AG04450 (cell line): ENCODE results near the gene FAM168A. TPM values are rescaled to one million over a fixed set of nuclear protein-coding genes. Genes with fewer than 3 reads are reported as not detected.
"Not testable (repeated sequence)": the region's sequence is repeated elsewhere in the genome, so short reads cannot be mapped to it uniquely, and the experiment has no call there.

Experiments used
- CTCF ChIA-PET: fragments of 300-600, 350-600 bp; formaldehyde crosslinking; extraction: SDS; loops from one replicate; lab custom pipeline; 2022; ENCODE audit warnings: antibody characterized with exemption, inconsistent platforms; lab: Charles Lee
- POLR2A ChIA-PET: fragments of 350-600 bp; formaldehyde crosslinking; extraction: SDS; loops from one replicate; lab custom pipeline; 2021; ENCODE audit warnings: antibody characterized with exemption, inconsistent platforms; lab: Yijun Ruan, JAX
- DNase-seq: peaks from one replicate; pipeline ENCODE4 v3.0.0-alpha.2; 2011; ENCODE audit warnings: low read depth, low spot score
- H3K27ac ChIP-seq: one replicate; pipeline ENCODE4 v1.5.1; 2012; ENCODE audit warnings: low read depth, low read length, control low read depth
- H3K27me3 ChIP-seq: one replicate; pipeline ENCODE4 v1.6.0; 2012; ENCODE audit warnings: low read length; ENCODE audit not compliant: control insufficient read depth, insufficient read depth
- H3K4me3 ChIP-seq: 2 replicates; pipeline ENCODE4 v1.5.1; 2011; ENCODE audit warnings: mild to moderate bottlenecking, low read depth, low read length, control low read depth
- H3K9me3 ChIP-seq: 2 replicates; pipeline ENCODE4 v1.5.1; 2012; ENCODE audit warnings: low read length; ENCODE audit not compliant: control insufficient read depth, insufficient read depth
- polyA plus RNA-seq: library from polyadenylated mRNA; depleted of rRNA; stranded (reverse); fragments of >200 nt; gene quantifications from 2 replicates; pipeline ENCODE4 v1.2.3, GENCODE V29; 2011
- TF ChIP-seq, protein P1 (sequence below): IDR thresholded peaks from 2 replicates; pipeline ENCODE4 v1.5.1; 2011; ENCODE audit warnings: low read depth, low read length, control low read depth, inconsistent platforms

Gene FAM168A
- polyA plus RNA-seq, 1 experiment = 21.3 TPM

DNA sequence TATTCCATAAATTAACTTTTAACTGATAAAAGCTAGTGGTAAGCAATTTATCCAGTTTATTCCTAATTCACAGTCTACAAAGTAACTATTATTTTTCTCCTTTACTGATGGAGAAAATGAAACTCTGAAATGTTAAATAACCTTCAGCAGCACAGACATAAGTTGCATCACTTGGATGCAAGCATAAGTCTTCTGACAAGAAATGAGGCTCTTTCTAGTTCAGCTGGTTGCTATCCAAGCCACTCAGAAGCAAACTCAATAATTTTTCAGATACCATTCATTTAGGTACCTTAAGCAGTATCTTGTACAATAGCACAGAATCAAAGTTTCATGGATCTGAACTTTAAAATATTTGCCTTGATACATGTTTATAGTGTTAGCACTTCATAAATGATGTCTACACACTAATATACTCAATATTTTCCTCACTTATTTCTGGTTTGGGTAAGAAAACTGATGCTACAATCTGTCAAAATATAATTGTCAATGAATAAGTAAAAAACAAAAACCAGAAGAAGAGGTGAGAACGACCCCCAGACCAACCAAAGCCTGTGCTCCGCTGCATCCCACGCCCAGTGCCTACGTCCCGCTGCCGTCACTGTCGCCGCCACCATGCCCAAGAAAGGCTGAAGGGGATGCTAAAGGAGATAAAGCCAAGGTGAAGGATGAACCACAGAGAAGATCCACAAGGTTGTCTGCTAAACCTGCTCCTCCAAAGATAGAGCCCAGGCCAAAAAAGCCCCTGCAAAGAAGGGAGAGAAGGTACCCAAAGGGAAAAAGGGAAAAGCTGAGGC, 18.1 kb downstream of the FAM168A start:
- no peaks in the 10 kb centered on the region for H3K27me3 ChIP-seq
- no peak overlapping the region for H3K27ac ChIP-seq
- TF ChIP-seq, protein P1, sequence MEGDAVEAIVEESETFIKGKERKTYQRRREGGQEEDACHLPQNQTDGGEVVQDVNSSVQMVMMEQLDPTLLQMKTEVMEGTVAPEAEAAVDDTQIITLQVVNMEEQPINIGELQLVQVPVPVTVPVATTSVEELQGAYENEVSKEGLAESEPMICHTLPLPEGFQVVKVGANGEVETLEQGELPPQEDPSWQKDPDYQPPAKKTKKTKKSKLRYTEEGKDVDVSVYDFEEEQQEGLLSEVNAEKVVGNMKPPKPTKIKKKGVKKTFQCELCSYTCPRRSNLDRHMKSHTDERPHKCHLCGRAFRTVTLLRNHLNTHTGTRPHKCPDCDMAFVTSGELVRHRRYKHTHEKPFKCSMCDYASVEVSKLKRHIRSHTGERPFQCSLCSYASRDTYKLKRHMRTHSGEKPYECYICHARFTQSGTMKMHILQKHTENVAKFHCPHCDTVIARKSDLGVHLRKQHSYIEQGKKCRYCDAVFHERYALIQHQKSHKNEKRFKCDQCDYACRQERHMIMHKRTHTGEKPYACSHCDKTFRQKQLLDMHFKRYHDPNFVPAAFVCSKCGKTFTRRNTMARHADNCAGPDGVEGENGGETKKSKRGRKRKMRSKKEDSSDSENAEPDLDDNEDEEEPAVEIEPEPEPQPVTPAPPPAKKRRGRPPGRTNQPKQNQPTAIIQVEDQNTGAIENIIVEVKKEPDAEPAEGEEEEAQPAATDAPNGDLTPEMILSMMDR = no peak
- DNase-seq = no peak
- CTCF ChIA-PET = interaction anchor here (1.0 to 2.3 kb wide), 2 partner anchors 46 to 102 kb away, joined by 3 to 10 read pairs; no protein-coding TSS in a partner anchor
- H3K9me3 ChIP-seq = no peaks in the 10 kb centered on the region
- no peak overlapping the region for H3K4me3 ChIP-seq
- POLR2A ChIA-PET = no interaction called here

DNA sequence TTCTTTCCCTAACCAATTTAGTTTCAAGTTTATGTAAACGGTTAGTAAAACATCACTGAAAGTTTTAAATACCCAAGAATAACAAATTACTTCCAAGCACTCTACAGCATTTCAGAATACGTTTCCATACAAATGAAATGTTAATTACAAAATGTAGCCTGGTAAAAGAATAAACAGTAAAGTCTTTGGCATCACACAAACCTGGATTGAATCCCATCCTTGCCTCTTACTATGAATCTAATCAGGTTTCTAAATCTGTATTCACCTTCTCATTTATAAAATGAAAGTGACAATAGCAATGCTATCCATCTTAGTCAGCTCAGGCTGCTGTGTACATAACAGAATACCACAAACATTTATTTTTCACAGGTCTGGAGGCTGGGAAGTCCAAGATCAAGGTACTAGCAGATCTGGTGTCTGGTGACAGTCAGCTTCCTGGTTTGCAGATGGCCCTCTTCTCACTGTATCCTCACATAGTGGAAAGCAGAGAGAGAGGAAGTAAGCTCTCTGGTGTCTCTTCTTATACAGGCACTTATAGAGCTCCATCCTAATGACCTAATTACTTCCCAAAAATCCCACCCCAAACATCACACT, 19.2 kb downstream of the FAM168A start:
- POLR2A ChIA-PET = no interaction called here
- Histone ChIP-seq H3K9me3 (no peaks in the 10 kb centered on the region), H3K4me3 (no peak overlapping the region), H3K27ac (no peak overlapping the region), H3K27me3 (no peaks in the 10 kb centered on the region)
- CTCF ChIA-PET = interaction anchor here (1.0 to 2.0 kb wide), 3 partner anchors 47 to 100 kb away, joined by 3 to 5 read pairs (median 4); no protein-coding TSS in a partner anchor
- TF ChIP-seq, protein P1 = no peak
- DNase-seq = no peak

DNA sequence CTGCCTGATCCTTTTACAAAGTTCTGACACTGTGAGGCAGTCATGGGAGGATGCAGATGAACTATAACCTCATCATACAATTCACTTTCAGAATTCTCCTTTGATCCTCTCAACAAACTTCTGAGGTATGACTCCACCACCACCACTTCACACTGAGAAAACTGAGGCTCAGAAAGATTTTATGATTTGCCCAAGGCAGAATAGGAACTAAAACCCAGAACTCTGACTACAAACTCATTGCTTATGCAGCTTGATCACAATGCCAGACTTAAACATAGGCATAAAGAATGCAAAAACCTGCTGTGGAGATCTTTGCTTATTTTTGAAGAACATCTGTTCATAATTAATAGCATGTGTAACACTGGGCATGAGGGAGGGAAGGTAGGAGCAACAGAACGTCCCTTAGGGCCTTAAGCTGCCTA, 20.4 kb downstream of the FAM168A start:
- Histone ChIP-seq H3K4me3 (no peak overlapping the region), H3K27ac (no peak overlapping the region), H3K27me3 (no peaks in the 10 kb centered on the region), H3K9me3 (no peaks in the 10 kb centered on the region)
- POLR2A ChIA-PET = interaction anchor here (0.7 to 1.3 kb wide), 2 partner anchors 46 to 62 kb away, joined by 3 to 4 read pairs; no protein-coding TSS in a partner anchor
- TF ChIP-seq, protein P1 = no peak
- DNase-seq = peak; percentile 36
- CTCF ChIA-PET = interaction anchor here (0.8 to 2.0 kb wide), 3 partner anchors 48 to 83 kb away, joined by 4 to 5 read pairs (median 4); no protein-coding TSS in a partner anchor

DNA sequence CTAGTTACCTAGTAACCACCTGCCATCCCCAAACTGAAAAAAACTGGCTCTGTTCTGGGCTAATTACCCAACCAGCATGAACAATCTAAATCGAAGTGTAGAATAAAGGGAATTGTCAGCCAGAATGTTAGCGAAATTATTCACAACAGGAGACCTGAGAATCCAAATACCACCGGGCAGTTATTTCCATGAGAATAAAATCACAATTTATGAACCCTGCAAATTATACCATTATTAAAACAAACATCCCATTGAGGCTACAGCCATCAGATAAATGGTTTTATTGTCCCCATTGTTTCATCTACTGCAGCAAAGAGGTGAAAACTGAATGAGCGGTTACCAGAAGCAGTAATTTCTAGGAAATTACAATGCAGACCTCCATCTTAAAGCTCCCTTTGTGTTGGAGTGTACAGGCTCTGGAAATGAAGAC, 21.7 kb downstream of the FAM168A start:
- H3K4me3 ChIP-seq = no peak overlapping the region
- TF ChIP-seq, protein P1 = no peak
- ChIA-PET CTCF (no interaction called here), POLR2A (no interaction called here)
- no peaks in the 10 kb centered on the region; the same call in 1 of the 2 replicates for H3K9me3 ChIP-seq
- H3K27ac ChIP-seq = no peak overlapping the region
- no peak for DNase-seq
- no peaks in the 10 kb centered on the region for H3K27me3 ChIP-seq

DNA sequence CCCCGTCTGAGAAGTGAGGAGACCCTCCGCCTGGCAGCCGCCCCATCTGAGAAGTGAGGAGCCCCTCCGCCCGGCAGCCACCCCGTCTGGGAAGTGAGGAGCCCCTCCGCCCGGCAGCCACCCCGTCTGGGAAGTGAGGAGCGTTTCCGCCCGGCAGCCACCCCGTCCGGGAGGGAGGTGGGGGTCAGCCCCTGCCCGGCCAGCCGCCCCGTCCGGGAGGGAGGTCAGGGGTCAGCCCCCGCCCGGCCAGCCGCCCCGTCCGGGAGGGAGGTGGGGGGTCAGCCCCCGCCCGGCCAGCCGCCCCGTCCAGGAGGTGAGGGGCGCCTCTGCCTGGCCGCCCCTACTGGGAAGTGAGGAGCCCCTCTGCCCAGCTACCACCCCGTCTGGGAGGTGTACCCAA, 25.9 kb downstream of the FAM168A start:
- H3K9me3 ChIP-seq, H3K4me3 ChIP-seq, CTCF ChIA-PET, H3K27me3 ChIP-seq, DNase-seq, H3K27ac ChIP-seq, POLR2A ChIA-PET: not testable (repeated sequence)
